ENCODE measurements around the gene CLDN22. TPM values are rescaled to one million over a fixed set of nuclear protein-coding genes. Genes with fewer than 3 reads are reported as not detected.

The CLDN22 gene
- total RNA-seq, 2 donors from 2014 or later, result not detected

- intact Hi-C loops (cut with DNase I), result no loop called here
- no peaks in the 10 kb centered on the region for H3K9me3 ChIP-seq
- no peak overlapping the region for H3K27ac ChIP-seq
- H3K27me3 ChIP-seq, result no peaks in the 10 kb centered on the region
- no peaks in the 10 kb centered on the region for H3K4me1 ChIP-seq
- H3K4me3 ChIP-seq, result no peak overlapping the region
- H3K9ac ChIP-seq (ENCODE audit: low read depth in 2 of 2, low read length in 2 of 2), result no peak overlapping the region
- TF ChIP-seq CTCF (IDR thresholded peaks at IDR 0.05), result no peak
- DNase-seq, result no peak
- no peaks in the 10 kb centered on the region for H3K36me3 ChIP-seq
These were observed 17.3 kb upstream of the CLDN22 start for GRCh38 chr4:183337349-183337748.

- intact Hi-C loops (cut with DNase I), result no loop called here
- DNase-seq, result no peak
- Histone ChIP-seq H3K27ac (no peak overlapping the region), H3K4me1 (no peaks in the 10 kb centered on the region), H3K36me3 (no peaks in the 10 kb centered on the region), H3K4me3 (no peak overlapping the region), H3K9me3 (no peaks in the 10 kb centered on the region), H3K9ac (ENCODE audit: low read depth in 2 of 2, low read length in 2 of 2) (no peak overlapping the region), H3K27me3 (no peaks in the 10 kb centered on the region)
- no peak for TF ChIP-seq CTCF (IDR thresholded peaks at IDR 0.05)
These were observed 15.4 kb upstream of the CLDN22 start for GRCh38 chr4:183335369-183335940.

GRCh38 chr4:183333983-183334382 is 13.9 kb upstream of the CLDN22 start:
- Histone ChIP-seq H3K27ac (no peak overlapping the region), H3K4me3 (no peak overlapping the region), H3K27me3 (no peaks in the 10 kb centered on the region), H3K36me3 (no peaks in the 10 kb centered on the region), H3K9ac (ENCODE audit: low read depth in 2 of 2, low read length in 2 of 2) (no peak overlapping the region), H3K9me3 (no peaks in the 10 kb centered on the region), H3K4me1 (no peaks in the 10 kb centered on the region)
- no peak for TF ChIP-seq CTCF (IDR thresholded peaks at IDR 0.05)
- intact Hi-C loops (cut with DNase I), result no loop called here
- DNase-seq, result no peak

- Histone ChIP-seq H3K9me3 (no peaks in the 10 kb centered on the region), H3K4me1 (no peaks in the 10 kb centered on the region), H3K27me3 (no peaks in the 10 kb centered on the region), H3K36me3 (no peaks in the 10 kb centered on the region), H3K4me3 (no peak overlapping the region), H3K9ac (ENCODE audit: low read depth in 2 of 2, low read length in 2 of 2) (no peak overlapping the region), H3K27ac (no peak overlapping the region)
- intact Hi-C loops (cut with DNase I), result no loop called here
- no peak for DNase-seq
- TF ChIP-seq CTCF (IDR thresholded peaks at IDR 0.05), result no peak
These were observed 13.1 kb upstream of the CLDN22 start for GRCh38 chr4:183333202-183333601.

- TF ChIP-seq CTCF (IDR thresholded peaks at IDR 0.05), result no peak
- Histone ChIP-seq H3K9ac (ENCODE audit: low read depth in 2 of 2, low read length in 2 of 2) (no peak overlapping the region), H3K27ac (no peak overlapping the region), H3K9me3 (no peaks in the 10 kb centered on the region), H3K4me1 (no peaks in the 10 kb centered on the region), H3K27me3 (no peaks in the 10 kb centered on the region), H3K4me3 (no peak overlapping the region), H3K36me3 (no peaks in the 10 kb centered on the region)
- no peak for DNase-seq
- intact Hi-C loops (cut with DNase I), result no loop called here
These were observed 12.4 kb upstream of the CLDN22 start for GRCh38 chr4:183332447-183332846.

Data from colonic mucosa (tissue), 4 donors.